CD4-positive, alpha-beta T cell treated with Interleukin-17A for 1 hour (primary cell): ENCODE data around the gene CELF5.
"Not testable (repeated sequence)": the region's sequence is repeated elsewhere in the genome, so short reads cannot be mapped to it uniquely, and the experiment has no call there.

Experiments used
- DNase-seq: peaks from one replicate; pipeline ENCODE4 v3.0.0-alpha.2; 2020

Gene CELF5

DNA sequence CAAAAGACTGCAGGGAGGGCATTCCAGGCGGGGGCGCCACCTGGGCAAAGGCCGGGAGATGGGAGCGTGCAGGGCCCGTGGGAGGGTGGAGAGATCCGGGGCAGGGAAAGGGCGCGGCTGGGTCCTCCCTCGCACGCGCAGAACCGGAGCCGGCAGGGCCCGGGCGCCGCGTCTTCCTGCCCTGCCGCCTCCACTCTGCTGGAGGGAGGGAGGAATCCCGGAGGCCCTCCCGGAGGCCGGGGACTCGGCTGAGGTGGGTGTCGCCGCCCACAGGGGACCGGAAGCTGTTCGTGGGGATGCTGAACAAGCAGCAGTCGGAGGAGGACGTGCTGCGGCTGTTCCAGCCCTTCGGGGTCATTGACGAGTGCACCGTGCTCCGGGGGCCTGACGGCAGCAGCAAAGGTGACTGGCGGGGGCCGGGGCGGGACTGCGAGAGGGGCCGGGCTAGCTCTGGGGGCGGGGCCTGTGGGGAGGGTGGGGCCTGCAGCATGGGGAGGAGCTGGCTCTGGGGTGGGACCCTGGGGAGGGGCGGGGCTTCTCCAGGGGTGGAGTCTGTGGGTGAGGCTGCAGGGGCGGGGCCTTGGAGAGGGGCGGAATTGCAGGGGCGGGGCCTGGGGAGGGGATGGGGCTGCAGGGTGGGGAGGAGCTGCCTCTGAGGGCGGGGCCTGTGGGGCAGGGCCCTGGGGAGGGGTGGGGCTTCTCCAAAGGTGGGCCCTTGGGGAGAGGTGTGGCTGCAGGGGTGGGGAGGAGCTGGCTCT lies 51.3 kb downstream of the CELF5 start:
- DNase-seq, result peak; percentile 94

DNA sequence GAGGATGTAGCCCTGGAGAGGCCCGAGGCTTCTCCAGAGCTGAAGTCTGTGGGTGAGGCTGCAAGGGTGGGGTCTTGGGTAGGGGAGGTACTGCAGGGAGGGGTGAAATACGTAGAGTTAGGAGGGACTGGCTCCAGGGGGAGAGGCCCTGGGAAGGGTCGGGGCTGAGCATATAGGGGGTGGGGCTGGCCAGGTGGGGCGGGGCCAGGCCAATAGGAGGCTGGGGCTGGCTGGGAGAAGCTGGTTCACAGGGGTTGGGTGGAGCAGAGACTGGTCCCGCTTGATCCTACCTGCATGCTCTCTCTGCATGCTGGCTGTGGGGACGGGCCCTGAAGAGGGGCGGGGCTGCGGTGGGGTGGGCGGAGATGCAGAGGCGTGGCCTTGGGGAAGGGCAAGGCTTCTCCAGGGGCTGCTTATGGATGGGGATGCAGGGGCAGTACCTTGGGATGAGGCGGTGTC lies 51.9 kb downstream of the CELF5 start:
- DNase-seq, result peak; percentile 72

DNA sequence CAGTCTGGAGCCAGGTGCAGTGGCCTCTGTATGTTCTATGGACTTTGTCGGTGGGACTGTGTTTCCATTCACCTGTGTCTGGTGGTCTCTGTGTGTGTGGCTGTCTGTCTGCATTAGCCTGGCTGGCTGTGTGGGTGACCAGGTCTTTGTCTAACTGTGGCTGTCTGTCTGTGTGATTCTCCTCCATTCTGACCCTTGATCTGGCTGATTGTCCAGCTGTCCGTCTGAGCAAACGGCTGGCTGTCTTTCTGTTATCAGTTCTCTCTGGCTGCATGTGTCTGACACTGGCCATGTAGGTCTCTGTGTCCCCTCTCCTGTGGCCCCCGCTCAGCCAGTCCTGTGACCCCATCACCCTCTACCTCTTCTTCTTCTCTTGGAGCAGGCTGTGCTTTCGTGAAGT lies 53.2 kb downstream of the CELF5 start:
- no peak for DNase-seq

DNA sequence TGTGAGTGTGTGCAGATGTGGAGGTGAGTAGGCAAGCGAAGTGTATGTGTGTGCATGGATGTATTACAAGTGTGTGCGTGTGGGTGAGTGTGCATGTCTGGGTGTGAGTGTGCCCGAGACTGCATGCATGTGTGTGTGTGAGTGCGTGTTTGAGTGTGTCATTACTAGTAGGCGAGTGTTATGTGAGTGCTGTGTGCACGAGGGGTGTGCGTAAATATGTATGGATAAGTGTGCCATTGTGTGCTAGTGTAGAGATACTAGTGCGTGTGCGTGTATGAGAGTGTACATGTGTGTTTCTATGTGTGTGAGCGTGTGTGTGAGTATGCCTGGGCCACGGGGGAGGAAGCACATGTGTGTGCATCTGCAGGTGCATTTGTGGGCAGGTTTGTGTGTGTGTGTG lies 53.8 kb downstream of the CELF5 start:
- no peak for DNase-seq

DNA sequence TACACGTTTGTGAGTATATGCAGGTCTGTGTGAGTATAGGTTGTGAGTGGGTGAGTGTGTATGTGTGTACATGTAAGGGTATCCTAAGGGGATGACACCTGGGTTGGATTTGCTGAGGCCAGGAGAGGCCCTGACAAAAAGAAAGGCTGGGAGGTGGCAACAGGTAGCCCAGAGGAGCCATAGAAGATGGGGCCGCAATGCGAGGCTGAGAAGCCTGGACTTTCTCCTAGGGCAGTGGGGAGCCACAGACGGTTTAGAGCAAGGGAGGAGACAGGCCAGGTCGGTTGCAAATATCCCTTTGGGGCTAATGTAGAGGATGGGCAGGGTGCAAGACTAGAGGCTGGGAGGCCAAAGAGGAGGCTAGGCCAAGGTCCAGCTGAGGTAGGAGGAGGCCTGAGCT lies 54.3 kb downstream of the CELF5 start:
- DNase-seq, result no peak

DNA sequence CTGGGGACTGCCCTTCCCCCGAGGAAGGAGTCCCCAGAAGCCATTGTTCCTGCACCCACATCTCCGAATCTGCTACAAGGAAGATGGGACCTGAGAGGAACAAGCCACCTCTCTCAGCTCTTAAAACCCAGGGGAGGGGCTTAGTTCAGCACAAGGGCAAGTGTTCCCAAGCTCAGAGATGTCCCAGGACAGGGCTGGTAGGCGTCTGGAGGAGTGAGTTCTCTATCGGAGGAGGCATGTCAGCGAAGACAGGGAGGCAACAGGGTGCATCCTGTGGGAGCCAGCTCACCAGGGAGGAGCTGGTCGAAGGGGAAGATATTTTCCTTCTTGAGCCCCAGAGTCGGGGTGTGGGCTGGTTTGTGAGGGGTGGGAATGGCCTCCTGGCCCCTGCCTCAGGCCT lies 54.8 kb downstream of the CELF5 start:
- DNase-seq, result no peak

DNA sequence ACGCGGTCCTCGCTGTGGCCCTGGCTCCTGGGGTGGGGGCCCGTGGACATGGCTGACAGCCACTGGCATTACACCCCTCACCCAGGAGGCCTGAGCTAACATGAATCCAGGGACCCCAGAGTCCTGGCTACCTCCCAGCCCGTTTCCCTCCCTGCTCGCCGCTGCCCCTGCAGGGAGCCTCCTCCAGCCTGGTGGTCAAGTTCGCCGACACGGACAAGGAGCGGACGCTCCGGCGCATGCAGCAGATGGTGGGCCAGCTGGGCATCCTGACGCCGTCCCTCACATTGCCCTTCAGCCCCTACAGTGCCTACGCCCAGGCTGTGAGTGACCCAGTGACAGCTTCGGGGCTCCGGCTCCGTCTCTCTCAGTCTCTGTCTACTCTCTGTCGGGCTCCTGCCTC lies 56.6 kb downstream of the CELF5 start:
- DNase-seq, result no peak

DNA sequence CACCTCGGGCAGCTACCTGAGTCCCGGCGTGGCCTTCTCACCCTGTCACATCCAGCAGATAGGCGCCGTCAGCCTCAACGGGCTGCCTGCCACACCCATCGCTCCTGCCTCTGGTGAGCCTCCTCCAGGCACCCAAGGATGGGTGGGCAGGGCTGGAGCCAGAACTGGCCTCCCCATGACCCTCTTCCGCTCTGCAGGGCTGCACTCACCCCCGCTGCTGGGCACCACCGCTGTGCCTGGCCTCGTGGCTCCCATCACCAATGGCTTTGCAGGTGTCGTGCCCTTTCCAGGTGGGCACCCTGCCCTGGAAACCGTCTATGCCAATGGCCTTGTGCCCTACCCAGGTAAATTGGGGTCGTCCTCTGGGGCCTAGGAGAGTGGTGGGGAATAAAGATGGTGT lies 57.7 kb downstream of the CELF5 start:
- DNase-seq, result no peak

DNA sequence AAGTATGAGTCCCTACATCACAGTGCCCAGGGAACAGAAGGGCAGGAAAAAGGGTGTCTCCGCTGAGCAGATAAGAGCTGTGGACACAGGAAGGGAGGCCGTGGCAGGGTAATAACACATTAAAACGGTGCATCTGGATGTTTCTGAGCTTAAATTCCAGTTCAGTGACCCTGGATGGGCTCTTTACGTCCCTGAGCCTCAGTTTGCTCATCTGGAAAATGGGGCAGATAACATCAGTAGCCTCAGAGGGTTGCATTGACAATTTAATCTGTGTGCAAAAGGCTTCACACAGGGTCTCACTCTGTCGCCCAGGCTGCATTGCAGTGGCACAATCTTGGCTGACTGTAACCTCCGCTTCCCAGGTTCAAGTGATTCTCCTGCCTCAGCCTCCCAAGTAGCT lies 58.1 kb downstream of the CELF5 start:
- no peak for DNase-seq

DNA sequence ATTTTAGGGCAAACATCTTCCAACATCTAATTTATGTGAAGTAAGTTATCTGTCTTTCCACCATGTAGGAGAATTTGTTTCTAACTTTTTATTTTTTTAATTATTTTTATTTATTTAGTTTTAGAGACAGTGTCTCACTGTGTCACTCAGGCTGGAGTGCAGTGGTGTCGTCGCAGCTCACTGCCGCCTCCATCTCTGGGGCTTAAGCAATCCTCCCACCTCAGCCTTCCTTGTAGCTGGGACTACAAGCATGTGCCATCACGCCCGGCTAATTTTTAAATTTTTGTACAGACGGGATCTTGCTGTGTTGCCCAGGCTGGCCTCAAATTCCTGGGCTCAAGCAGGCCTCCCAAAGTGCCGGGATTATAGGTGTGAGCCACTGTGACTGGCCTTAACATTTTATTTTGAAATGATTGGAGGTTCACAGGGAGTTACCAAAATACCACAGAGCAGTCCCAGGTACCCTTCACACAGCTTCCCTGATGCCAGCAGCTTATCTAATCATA lies 58.8 kb downstream of the CELF5 start:
- no peak for DNase-seq

DNA sequence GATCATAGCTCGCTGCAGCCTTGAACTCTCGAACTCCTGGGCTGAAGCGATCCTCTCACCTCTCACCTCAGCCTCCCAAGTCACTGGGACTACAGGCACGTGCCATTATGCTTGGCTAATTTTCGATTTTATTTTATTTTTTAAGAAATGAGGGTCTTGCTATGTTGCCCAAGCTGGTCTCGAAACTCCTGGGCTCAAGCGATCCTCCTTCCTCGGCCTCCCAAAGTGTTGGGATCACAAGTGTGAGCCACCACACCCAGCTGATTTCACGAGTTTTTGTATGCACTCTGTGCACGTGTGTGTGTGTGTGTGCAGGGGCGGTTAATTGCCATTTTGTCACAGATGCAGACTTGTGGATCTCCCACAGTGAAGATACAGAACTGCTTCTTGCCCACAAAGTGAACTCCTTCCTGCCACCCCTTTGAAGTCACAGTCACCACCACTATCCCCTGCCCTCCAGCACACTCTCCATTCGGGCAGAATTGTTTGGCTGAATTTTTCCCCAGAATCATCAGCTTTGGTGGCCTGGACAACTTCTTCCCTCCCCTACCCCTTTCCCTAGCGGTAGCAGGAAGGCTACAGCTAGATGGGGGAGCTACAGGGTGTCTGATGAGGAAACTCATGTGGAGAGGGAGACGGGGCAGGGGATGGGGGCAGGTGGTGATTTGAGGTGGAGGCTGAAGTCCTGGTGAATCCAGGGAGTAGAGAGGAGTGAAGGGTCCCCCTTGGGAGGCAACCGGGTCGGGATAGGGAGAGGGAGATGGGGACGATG lies 59.6 kb downstream of the CELF5 start:
- DNase-seq, result no peak

DNA sequence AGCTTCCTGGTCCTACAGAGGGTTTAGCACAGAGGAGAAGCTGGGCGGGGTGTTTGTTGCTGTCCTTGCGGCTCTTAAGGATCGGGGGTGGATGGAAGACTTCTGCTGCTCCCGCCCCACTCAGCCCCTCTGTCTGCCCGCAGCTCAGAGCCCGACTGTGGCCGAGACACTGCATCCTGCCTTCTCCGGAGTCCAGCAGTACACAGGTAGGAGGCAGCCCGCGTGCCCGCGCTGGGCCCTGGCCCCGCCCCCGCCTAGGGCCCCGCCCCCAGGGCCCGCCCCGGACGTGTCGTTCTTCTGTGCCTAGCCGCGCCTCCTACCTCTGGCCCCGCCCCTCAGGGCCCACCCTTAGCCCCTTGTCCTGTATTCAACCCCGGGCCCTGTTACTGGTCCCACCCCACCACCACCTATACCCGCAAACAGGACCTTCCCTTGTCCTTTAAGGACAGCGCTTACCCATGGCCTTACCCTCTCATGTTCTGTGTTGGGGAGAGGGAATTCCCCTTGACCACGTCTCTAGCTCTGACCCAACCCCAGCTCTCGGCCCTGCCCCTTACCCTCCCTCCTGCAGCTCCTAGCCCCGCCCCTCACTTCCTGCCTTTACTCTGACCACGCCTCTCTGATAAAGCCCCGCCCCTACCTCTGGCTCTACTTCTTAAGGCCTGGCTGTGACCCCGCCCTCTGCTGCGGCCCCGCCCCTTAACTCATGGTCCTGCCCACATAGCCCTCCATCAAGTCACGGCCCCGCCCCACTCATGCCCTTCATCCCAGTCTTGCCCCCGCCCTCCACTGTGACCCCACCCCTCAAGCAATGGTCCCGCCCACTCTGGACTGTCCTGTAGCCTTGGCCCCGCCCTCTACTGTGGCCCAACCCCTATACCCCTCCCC lies 60.5 kb downstream of the CELF5 start:
- DNase-seq, result peak; percentile 82

DNA sequence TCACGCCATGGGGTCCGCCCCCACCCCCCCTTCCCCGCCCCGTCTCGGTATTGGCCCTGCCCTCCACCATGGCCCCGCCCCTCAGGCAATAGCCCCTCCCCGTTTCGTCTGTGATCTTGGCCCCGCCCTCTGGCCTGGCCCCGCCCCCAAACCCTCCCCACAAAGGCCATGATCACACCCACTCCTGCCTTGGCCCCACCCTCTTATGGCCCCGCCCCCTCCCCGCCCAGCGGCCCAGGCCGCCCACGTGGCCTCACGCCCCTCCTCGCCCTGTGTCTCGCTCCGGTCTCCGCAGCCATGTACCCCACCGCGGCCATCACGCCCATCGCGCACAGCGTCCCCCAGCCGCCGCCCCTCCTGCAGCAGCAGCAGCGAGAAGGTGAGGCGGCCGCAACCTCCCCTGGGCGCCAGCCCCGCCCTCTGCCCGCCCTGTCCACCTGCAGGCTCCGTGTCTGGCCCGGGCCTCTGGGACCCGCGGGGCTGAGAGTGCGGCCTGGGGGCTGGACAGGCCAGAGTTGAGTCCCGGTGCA lies 61.3 kb downstream of the CELF5 start:
- DNase-seq, result peak; percentile 59

DNA sequence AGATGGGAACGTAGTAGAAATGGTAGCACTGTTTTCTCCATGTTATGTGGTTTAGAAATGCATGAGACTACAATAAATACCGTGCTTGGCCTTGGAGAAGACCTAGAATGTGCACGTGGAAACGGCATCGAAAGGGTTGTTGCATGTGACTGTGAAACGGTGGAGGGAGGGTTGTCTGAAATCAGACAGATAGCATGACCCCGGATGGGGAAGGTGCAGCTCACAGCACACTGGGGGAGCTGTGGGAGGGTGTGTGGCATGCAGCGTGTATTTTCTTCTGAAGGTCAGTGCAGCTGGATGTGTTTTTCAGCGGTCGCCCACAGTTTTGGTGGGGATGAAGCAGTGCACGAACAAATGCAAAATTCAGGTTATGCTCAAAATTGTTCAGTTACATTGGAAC lies 63.4 kb downstream of the CELF5 start:
- no peak for DNase-seq

DNA sequence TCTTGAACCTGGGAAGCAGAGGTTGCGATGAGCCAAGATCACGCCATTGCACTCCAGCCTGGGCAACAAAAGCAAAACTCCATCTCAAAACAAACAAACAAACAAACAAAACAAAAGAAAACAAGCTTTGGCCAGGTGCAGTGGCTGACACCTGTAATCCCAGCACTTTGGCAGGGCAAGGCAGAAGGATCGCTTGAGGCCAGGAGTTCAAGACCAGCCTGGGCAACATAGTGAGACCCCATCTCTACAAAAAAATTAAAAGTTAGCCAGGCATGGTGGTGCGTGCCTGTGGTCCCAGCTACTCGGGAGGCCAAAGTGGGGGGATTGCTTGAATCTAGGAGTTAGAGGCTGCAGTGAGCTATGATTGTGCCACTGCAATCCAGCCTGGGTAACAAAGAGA lies 64.0 kb downstream of the CELF5 start:
- DNase-seq, result not testable (repeated sequence)

DNA sequence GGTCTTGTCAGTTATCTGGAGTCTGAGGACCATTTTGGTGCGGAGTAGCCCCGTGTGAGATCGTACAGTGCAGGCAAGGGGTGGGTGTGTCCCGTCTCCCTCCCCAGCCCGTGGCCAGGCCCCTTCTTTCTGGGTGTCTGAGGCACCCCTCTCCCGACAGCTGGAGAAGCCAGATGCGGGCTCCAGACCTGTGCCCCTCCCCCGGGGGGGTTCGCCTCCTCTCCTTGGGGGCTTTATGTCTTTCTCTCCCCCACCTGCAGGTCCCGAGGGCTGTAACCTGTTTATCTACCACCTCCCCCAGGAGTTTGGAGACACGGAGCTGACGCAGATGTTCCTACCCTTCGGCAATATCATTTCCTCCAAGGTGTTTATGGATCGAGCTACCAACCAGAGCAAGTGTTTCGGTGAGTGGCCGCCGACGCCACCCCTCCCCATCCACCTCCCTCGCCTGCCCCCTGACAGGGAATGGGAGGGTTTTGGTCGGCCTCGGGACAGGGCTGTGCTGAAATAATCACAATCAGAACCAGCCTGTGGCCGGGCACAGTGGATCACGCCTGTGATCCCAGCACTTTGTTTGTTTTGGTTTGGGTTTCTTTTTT lies 65.6 kb downstream of the CELF5 start:
- DNase-seq, result no peak

DNA sequence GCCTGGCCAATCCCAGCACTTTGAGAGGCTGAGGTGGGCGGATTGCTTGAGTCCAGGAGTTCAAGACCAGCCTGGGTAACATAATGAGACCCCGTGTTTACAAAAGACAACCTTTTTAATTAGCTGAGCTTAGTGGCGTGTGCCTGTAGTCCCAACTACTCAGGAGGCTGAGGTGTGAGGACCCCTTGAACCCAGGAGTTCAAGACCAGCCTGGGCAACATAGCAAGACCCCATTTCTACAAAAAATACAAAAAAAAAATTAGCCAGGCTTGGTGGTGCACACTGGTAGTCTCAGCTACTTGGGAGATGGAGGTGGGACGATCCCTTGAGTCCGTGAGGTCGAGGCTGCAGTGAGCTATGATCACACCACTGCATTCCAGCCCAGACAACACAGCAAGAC lies 66.4 kb downstream of the CELF5 start:
- not testable (repeated sequence) for DNase-seq

DNA sequence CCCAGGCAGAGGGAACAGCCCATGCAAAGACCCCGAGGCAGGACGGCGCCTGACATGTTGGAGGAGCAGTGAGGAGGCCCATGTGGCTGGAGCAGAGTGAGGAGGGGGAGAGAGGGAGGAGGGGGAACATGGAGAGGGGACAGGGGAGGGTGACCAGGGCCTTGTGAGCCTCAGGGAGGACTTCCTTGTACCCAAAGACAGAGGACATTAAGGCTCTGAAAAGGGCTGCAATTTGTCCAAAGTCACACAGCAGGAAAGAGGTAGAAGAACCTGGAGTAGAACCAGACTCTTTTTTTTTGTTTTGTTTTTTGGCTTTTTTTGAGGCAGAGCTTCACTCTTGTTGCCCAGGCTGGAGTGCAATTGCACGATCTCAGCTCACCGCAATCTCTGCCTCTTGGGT lies 67.2 kb downstream of the CELF5 start:
- DNase-seq, result no peak

DNA sequence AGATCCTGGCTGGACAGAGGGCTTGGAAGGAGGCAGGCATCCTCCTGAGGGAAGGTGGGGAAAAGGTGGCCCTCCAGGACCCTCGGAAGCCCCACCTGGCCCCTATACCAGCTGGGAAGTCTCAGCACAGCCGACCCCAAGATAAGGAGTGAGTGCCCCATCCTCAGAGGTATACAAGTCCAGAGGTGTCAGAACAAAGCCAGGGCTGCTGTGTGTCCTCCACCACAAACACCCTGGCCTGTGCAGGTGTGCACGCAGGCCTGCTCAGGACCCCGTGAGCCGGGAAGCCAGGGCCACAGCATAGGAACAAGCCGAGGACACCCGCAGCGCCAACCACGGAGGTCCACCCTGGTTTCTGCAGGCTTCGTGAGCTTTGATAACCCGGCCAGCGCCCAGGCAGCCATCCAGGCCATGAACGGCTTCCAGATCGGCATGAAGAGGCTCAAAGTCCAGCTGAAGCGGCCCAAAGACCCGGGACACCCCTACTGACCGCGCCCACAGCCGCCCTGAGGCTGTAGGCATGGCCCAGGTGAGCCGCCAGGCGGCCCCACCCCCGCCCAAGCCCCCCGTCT lies 68.6 kb downstream of the CELF5 start:
- no peak for DNase-seq

DNA sequence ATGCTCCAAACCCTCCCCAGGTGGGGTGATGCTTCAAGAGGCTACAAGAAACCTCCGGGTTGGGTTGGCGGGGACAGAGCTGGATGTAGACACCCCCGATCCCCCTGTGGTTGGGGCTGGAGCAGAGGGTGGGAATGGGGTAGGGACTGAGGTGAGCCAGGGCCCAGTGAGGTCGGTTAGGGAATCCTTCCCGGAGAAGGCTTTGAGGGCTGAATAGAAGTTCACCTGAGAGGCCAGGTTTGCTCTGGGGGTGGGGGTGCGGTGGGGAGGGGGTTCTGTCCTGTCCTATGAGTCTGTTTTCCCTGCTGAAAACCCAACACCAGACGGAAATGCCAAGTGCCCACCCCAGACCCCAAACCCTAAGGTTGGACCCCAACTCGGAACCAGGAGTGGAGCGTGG lies 69.1 kb downstream of the CELF5 start:
- DNase-seq, result no peak

DNA sequence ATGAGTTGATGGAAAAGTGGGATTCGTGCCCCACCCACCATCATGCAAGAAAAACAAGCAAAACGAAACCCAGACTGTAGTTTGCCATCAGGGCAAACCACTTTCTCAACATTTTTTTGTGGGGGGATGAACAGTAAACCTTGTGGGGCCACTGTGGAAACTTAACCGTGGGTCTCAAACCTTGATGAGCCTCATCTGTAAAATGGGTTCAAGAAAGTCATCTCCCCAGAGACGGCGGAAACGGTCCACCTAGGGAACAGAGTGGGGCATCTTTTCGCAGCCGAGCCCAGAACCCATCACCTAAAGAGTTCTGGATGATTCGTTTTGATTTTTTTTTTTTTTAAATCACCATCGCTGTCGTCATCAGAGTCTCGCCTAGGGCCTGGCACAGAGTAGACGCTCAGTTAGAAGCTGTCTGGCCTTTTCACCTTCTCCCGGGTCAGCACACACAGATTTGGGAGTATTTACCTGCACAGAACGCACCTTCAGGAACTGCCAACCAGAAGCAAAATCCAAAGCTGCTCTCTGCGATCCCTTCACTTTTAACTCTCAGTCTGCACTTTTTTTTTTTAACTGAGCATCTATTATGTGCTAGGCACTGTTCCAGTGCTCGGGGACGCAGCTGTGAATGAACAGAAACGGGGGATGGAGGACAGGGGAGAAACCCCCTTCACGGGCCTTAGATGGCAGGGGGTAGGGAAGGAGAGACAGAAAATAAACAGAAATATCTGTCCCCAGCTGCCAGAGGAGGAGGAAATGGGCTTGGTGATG lies 69.8 kb downstream of the CELF5 start:
- no peak for DNase-seq
